ENCODE data around the gene HOTAIR. TPM values are rescaled to one million over a fixed set of nuclear protein-coding genes. Genes with fewer than 3 reads are reported as not detected.

HOTAIR gene
- total RNA-seq, 2 experiments from 2014 or later = not detected

DNA sequence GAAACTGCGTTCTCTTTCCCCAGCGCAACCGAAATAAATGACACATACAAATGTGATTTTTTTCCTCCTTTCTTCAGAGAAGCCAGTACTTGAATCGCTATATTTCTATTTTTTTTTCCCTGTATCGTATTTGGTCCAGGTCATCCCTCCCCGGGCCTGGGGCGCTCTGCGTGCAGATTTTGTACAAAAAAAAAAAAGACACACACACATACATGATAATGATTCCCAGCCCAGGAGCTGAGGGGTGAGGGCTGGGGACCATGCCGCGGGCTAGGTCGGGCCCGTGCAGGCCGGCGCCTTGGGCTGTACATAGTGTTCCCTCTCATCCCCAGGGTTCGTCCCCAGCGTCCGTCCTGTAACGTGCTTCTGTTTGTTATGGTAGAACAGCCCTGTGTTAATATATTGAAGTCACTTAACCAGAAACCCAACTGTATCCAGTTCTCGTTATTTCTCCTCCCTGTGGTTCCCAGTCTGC lies 28.2 kb upstream of the HOTAIR start:
- POLR2A ChIA-PET = no interaction called here
- Mint-ChIP-seq H3K9me3 (ENCODE audit: insufficient read depth) (no peaks in the 10 kb centered on the region), H3K27me3 (ENCODE audit: low read depth) (peaks cover 95% of the 10 kb centered on the region), H3K4me1 (ENCODE audit: low read depth) (peaks cover 13% of the 10 kb centered on the region), H3K36me3 (ENCODE audit: low read depth) (no peaks in the 10 kb centered on the region), H3K4me3 (no peak overlapping the region), H3K27ac (no peak overlapping the region)
- CTCF ChIA-PET = interaction anchor here (1.5 to 1.8 kb wide), 4 partner anchors 30 to 257 kb away, joined by 3 to 6 read pairs (median 4); partner anchors contain the start of gene HOXC5
- DNase-seq = no peak
- no peak for ATAC-seq

DNA sequence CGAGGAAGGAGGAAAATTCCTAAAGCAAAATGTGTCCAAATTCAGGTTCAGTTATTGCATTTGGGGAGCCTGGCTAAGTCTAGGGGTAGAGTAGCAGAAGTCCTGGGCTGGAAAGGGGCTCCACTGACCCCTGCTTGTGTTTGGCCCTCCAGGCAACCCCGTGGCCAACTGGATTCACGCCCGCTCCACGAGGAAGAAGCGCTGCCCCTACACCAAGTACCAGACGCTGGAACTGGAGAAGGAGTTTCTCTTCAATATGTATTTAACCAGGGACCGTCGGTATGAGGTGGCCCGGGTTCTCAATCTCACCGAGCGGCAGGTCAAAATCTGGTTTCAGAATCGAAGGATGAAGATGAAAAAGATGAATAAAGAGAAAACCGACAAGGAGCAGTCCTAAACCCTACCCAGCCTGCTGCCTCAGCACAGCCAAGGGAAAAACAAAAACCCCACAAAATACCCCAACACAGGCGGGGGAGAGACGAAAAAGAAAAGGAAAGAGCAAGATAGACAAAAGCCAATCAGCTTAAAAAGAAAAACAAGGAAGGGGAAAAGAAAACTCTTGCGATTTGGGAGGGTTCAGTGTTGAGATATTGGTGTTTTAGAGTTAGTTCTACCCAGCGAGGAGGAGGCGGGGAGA lies 27.6 kb upstream of the HOTAIR start:
- ATAC-seq (no peak), DNase-seq (no peak)
- H3K27me3 Mint-ChIP-seq (ENCODE audit: low read depth) = peaks cover 95% of the 10 kb centered on the region
- H3K4me1 Mint-ChIP-seq (ENCODE audit: low read depth) = peaks cover 17% of the 10 kb centered on the region
- H3K27ac Mint-ChIP-seq = no peak overlapping the region
- H3K9me3 Mint-ChIP-seq (ENCODE audit: insufficient read depth) = no peaks in the 10 kb centered on the region
- no peak overlapping the region for H3K4me3 Mint-ChIP-seq
- ChIA-PET POLR2A (no interaction called here), CTCF (interaction anchor here (1.2 to 4.5 kb wide), 5 partner anchors 17 to 206 kb away, joined by 3 to 19 read pairs (median 4); partner anchors contain the start of genes HOXC10 and HOXC5)
- no peaks in the 10 kb centered on the region for H3K36me3 Mint-ChIP-seq (ENCODE audit: low read depth)

DNA sequence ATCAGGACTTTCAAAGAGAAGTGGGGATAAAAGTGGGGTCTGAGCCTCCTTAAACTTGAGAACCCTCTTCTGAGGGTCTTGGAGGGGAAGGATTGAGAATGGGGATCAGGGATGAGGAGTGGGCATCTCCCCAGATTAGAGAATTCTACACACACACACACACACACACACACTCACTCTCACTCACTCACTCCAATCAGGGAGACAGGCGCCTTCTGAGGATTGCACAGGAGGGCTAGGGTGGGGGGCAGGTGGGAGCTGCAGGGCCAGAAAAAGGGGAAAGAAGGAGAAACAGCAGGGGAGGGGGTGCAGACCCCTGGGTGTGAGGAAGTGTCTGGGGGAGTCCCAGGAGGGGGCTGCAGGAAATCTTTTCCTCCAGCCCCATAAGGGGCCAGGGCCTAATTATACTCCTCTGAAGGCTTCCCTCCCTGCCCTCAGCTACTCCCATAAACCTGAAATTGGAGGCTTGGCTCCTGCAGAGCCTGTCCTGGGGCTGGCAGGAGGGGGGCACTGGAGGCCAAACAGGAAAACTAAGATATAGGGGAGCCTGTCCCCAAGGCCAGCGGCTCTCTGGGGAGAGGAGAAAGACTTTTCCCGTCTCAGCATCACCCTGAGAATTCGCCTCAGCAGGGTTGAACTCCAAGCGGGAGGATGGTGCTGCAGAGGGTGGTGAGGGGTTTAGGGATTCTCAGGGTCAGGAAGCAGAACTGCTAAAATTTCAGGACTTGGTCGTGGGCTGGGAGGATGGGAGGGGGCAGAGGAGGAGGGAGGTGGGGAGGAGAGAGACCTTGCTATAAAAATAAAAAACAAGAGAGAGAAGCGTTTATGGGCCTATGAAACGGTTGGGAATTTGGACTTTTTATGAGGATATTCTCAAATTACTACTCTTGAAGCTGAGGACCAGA lies 26.8 kb upstream of the HOTAIR start:
- H3K27me3 Mint-ChIP-seq (ENCODE audit: low read depth) = peaks cover 94% of the 10 kb centered on the region
- peaks cover 17% of the 10 kb centered on the region for H3K4me1 Mint-ChIP-seq (ENCODE audit: low read depth)
- DNase-seq (no peak), ATAC-seq (no peak)
- CTCF ChIA-PET = interaction anchor here (1.2 to 4.5 kb wide), 6 partner anchors 16 to 207 kb away, joined by 3 to 19 read pairs (median 5); partner anchors contain the start of genes HOXC10 and HOXC5
- H3K4me3 Mint-ChIP-seq = no peak overlapping the region
- POLR2A ChIA-PET = no interaction called here
- H3K9me3 Mint-ChIP-seq (ENCODE audit: insufficient read depth) = no peaks in the 10 kb centered on the region
- no peak overlapping the region for H3K27ac Mint-ChIP-seq
- no peaks in the 10 kb centered on the region for H3K36me3 Mint-ChIP-seq (ENCODE audit: low read depth)

DNA sequence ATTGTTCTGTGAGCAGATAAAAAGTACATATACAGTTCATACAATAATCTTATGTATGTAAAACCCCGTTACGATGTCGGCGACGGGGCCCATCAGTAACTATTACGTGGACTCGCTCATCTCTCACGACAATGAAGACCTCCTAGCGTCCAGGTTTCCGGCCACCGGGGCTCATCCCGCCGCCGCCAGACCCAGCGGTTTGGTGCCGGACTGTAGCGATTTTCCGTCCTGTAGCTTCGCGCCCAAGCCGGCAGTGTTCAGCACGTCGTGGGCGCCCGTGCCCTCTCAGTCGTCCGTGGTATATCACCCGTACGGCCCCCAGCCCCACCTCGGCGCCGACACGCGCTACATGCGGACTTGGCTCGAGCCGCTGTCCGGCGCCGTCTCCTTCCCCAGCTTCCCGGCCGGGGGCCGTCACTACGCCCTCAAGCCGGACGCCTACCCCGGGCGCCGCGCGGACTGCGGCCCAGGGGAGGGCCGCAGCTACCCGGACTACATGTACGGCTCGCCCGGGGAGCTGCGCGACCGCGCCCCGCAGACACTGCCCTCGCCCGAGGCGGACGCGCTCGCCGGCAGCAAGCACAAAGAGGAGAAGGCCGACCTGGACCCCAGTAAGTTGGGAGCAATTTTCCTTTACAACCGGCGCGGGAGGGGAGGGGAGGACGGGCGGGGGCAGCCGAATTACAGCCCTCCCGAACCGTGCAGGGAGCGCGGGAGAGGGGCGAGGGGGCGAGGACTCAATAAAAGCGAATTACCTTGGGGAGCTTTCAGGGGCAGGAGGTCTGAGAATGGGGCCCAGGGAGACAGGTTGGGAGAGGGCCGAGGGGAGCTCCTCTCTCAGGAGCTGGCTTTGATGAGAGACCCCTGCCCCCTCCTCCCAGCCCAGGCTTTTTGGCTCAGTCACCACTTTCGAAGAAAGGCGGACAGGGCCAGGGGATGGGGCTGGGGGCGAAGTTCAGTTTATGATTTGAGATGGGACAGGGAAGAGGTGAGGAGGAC lies 25.7 kb upstream of the HOTAIR start, which contains the start of gene HOXC9:
Gene HOXC9, plus strand, starts transcription at position 46 of the 999 bp plus-strand sequence. Its CDS starts 28 bp downstream, at position 74.
- Mint-ChIP-seq H3K27me3 (ENCODE audit: low read depth) (peaks cover 93% of the 10 kb centered on the region), H3K9me3 (ENCODE audit: insufficient read depth) (no peaks in the 10 kb centered on the region), H3K4me3 (no peak within 1 kb of the TSS), H3K36me3 (ENCODE audit: low read depth) (no peaks in the 10 kb centered on the region), H3K27ac (no peak within 1 kb of the TSS), H3K4me1 (ENCODE audit: low read depth) (peaks cover 18% of the 10 kb centered on the region)
- ATAC-seq = no peak
- POLR2A ChIA-PET = interaction anchor here (0.7 kb wide), 1 partner anchor 192 kb away, joined by 3 read pairs; no protein-coding TSS in a partner anchor
- CTCF ChIA-PET = interaction anchor here (0.9 to 4.5 kb wide), 6 partner anchors 15 to 207 kb away, joined by 3 to 19 read pairs (median 6); partner anchors contain the start of genes HOXC10 and HOXC5
- DNase-seq = no peak

DNA sequence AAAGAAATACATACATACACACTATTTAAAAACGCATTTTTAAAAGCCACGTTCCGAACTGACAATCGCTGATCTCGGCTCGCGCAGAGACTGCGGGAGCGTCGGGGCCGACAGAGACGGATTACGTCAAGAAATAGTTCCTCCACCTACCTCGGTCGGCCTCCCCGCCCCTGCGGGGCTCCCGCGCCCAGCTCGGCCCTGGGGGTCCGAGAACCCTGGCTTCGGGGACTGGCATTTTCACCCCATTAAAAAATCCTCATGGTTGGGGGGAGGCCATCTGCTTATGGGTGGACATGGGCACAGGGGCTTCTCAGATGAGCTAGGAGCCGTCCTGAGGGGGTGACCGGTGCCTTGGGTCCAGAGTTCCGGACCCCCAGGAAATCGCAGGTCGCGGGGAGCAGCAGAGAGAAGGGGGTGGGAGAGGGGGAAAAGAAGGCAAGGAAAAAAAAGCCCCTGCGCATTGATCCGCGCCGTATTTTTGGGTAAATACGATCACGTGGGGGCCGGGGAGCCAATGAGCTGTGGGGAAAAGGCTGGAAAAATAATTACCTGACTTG lies 24.9 kb upstream of the HOTAIR start:
- Mint-ChIP-seq H3K36me3 (ENCODE audit: low read depth) (no peaks in the 10 kb centered on the region), H3K27ac (no peak overlapping the region), H3K27me3 (ENCODE audit: low read depth) (peaks cover 94% of the 10 kb centered on the region), H3K9me3 (ENCODE audit: insufficient read depth) (no peaks in the 10 kb centered on the region), H3K4me1 (ENCODE audit: low read depth) (peaks cover 22% of the 10 kb centered on the region), H3K4me3 (no peak overlapping the region)
- CTCF ChIA-PET = interaction anchor here (0.9 to 4.5 kb wide), 7 partner anchors 11 to 208 kb away, joined by 3 to 19 read pairs (median 5); partner anchors contain the start of genes HOXC10 and HOXC5
- ATAC-seq (no peak), DNase-seq (no peak)
- POLR2A ChIA-PET = interaction anchor here (0.7 to 1.1 kb wide), 2 partner anchors 8 to 193 kb away, joined by 3 read pairs; no protein-coding TSS in a partner anchor

DNA sequence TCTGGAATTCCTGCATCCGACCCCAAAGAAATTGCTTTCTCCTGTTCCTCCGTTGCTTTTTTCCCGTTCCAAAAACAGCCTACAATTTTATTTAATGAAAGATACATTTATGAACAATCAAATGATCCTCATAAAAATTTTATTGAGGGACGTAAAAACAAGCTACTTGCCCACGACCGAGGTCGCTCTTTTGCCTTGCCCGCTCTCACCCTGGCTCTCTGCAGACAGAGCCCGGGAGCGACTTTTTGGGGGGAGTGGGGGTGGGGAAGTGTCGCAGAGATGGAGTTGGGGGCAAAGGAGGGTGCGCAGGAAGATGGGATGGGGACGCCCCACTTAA lies 24.1 kb upstream of the HOTAIR start:
- H3K4me1 Mint-ChIP-seq (ENCODE audit: low read depth) = peaks cover 26% of the 10 kb centered on the region
- DNase-seq = no peak
- no peak overlapping the region for H3K27ac Mint-ChIP-seq
- no peaks in the 10 kb centered on the region for H3K9me3 Mint-ChIP-seq (ENCODE audit: insufficient read depth)
- peaks cover 3% of the 10 kb centered on the region for H3K36me3 Mint-ChIP-seq (ENCODE audit: low read depth)
- peaks cover 95% of the 10 kb centered on the region for H3K27me3 Mint-ChIP-seq (ENCODE audit: low read depth)
- H3K4me3 Mint-ChIP-seq = no peak overlapping the region
- CTCF ChIA-PET = interaction anchor here (1.3 to 4.5 kb wide), 5 partner anchors 11 to 193 kb away, joined by 3 to 19 read pairs (median 5); partner anchors contain the start of genes HOXC10 and HOXC5
- ATAC-seq = no peak
- POLR2A ChIA-PET = interaction anchor here (1.1 to 1.2 kb wide), 2 partner anchors 9 to 18 kb away, joined by 3 to 6 read pairs; no protein-coding TSS in a partner anchor

DNA sequence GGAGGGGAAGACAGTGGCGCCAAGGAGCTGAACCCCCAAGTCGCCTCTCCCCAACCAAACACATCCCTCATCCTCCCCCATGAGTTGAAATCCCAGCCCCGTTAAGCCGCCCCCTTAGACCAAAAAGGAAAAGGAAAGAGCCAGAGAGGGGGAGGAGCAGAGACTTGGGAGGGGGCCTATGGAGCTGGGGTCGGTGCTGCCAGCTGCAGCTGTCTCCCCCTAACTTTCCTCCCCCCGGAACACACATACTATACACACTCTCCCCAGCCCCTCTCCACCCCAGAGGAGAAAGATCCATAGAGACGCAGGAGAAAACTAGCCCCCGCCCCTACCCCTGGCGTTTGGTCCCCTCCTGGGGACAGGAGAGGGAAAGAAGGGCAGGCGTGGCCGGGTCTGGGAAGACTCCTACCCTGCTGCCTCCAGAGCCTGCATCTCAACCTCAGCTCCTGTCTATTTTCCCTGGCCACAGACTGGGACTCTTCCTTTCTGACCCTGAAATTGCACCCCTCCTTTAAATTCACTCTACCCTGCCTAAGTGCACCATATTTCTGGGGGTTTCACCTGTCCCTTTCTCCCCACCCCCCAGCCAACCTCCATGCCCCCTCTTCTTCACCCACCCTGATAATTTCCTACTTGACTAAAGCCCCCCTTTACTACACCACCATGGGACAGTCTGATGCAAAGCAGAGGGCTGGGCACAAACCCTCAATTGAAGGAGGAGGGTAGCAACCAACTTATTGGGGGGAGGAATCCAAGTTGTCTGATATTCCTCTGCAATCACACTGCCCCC lies 23.6 kb upstream of the HOTAIR start:
- ATAC-seq (no peak), DNase-seq (no peak)
- no peak overlapping the region for H3K4me3 Mint-ChIP-seq
- ChIA-PET POLR2A (interaction anchor here (1.1 to 1.2 kb wide), 2 partner anchors 10 to 18 kb away, joined by 3 to 6 read pairs; no protein-coding TSS in a partner anchor), CTCF (interaction anchor here (0.8 to 4.5 kb wide), 5 partner anchors 8 to 194 kb away, joined by 3 to 19 read pairs (median 3); partner anchors contain the start of genes HOXC10 and HOXC5)
- H3K27me3 Mint-ChIP-seq (ENCODE audit: low read depth) = peaks cover 96% of the 10 kb centered on the region
- no peaks in the 10 kb centered on the region for H3K9me3 Mint-ChIP-seq (ENCODE audit: insufficient read depth)
- peaks cover 27% of the 10 kb centered on the region for H3K4me1 Mint-ChIP-seq (ENCODE audit: low read depth)
- peaks cover 5% of the 10 kb centered on the region for H3K36me3 Mint-ChIP-seq (ENCODE audit: low read depth)
- no peak overlapping the region for H3K27ac Mint-ChIP-seq

DNA sequence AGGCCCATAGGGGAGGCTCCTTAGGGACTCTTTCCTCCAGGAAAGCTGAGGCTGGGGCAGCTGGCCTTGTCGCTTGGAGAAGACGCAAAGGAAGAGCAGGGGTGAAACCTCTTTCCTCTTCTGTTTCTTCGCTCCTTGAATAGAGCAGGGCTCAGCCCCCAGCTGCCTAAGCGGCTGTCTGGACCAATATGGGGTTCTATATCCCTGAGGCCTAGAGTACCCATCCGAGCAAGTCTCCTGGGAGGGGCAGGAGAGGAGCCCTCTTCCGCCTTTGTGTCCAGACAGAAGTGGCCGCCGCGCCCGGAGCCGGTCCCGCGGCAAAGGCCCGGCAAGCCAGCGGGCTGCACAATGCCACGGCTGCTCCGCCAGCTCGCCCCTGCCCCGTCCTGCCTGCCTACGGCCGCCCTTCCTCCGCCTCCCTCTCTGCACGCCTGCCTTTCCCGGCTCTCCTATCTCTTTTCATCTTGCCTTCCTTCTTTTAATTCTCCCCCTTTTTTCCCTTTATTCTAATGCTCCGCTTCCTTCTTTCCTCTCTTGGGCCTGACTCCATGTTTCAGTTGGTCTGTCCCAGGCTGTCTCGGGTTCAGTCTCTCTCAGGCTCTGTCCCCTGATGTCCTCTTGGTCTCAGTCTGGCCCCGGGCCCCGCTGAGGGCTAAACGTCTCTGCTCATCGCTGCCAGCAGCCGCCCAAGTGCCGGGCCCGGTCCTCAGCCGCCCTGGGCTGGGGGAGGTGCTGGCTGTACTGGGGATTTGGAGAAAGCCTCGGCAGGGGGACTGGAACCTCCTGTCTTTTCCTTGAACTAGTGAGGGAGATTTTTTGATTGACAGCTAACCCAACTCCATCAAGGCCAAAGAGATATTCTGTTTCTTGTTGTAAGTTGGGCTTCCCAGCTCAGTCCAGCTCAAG lies 22.7 kb upstream of the HOTAIR start:
- Mint-ChIP-seq H3K4me3 (no peak overlapping the region), H3K36me3 (ENCODE audit: low read depth) (peaks cover 5% of the 10 kb centered on the region), H3K9me3 (ENCODE audit: insufficient read depth) (no peaks in the 10 kb centered on the region), H3K27me3 (ENCODE audit: low read depth) (peaks cover 94% of the 10 kb centered on the region), H3K4me1 (ENCODE audit: low read depth) (peaks cover 27% of the 10 kb centered on the region), H3K27ac (no peak overlapping the region)
- no peak for ATAC-seq
- no peak for DNase-seq
- POLR2A ChIA-PET = interaction anchor here (1.2 kb wide), 1 partner anchor 19 kb away, joined by 6 read pairs; no protein-coding TSS in a partner anchor
- CTCF ChIA-PET = interaction anchor here (0.8 to 3.6 kb wide), 6 partner anchors 8 to 195 kb away, joined by 3 to 16 read pairs (median 4); partner anchors contain the start of gene HOXC5
